ENCODE measurements around the gene PTTG1.

The PTTG1 gene

GRCh38 chr5:160421625-160422258, at the start of gene PTTG1:
TSS of gene PTTG1 (plus strand) at chr5:160421855. CDS start at chr5:160422313, 458 bp downstream.
- peak; percentile 88 to 95 for DNase-seq

GRCh38 chr5:160375166-160375565, 46.5 kb upstream of the PTTG1 start:
- no peak for DNase-seq

GRCh38 chr5:160375701-160376100, 46.0 kb upstream of the PTTG1 start:
- no peak for DNase-seq

- no peak for DNase-seq
Observed at GRCh38 chr5:160376416-160376815, 45.2 kb upstream of the PTTG1 start.

GRCh38 chr5:160377651-160378050, 44.0 kb upstream of the PTTG1 start:
- DNase-seq, result no peak

GRCh38 chr5:160378330-160378729, 43.3 kb upstream of the PTTG1 start:
- DNase-seq, result no peak

GRCh38 chr5:160379511-160379910, 42.1 kb upstream of the PTTG1 start:
- DNase-seq, result no peak

- no peak for DNase-seq
Observed at GRCh38 chr5:160380041-160380440, 41.6 kb upstream of the PTTG1 start.

- peak in 1 of 2 experiments; percentile 0 for DNase-seq
Observed at GRCh38 chr5:160382346-160382745, 39.3 kb upstream of the PTTG1 start.

- DNase-seq, result no peak
Observed at GRCh38 chr5:160384681-160385080, 37.0 kb upstream of the PTTG1 start.

- no peak for DNase-seq
Observed at GRCh38 chr5:160385496-160385895, 36.2 kb upstream of the PTTG1 start.

- DNase-seq, result no peak
Observed at GRCh38 chr5:160387445-160387844, 34.2 kb upstream of the PTTG1 start.

- peak in 1 of 2 experiments; percentile 18 for DNase-seq
Observed at GRCh38 chr5:160390787-160391696, 30.6 kb upstream of the PTTG1 start.

GRCh38 chr5:160395111-160395510, 26.5 kb upstream of the PTTG1 start:
- DNase-seq, result no peak

GRCh38 chr5:160397492-160397891, 24.2 kb upstream of the PTTG1 start:
- no peak for DNase-seq

- DNase-seq, result no peak
Observed at GRCh38 chr5:160398806-160399205, 22.8 kb upstream of the PTTG1 start.

GRCh38 chr5:160399402-160400353, 22.0 kb upstream of the PTTG1 start, which contains the start of gene FAM200C:
TSS of gene FAM200C (minus strand) at chr5:160400054. CDS start at chr5:160395490, 4,564 bp downstream.
- DNase-seq, result peak; percentile 85 to 88

GRCh38 chr5:160418561-160419457, 2.8 kb upstream of the PTTG1 start, which contains the start of gene SLU7:
TSS of gene SLU7 (minus strand) at chr5:160419081. CDS start at chr5:160415294, 3,787 bp downstream.
- peak; percentile 70 to 89 for DNase-seq

GRCh38 chr5:160419458-160420330, 2.0 kb upstream of the PTTG1 start:
- no peak for DNase-seq

- no peak for DNase-seq
Observed at GRCh38 chr5:160420331-160420610, 1.4 kb upstream of the PTTG1 start.

- peak; percentile 65 to 66 for DNase-seq
Observed at GRCh38 chr5:160423099-160423498, 1.4 kb downstream of the PTTG1 start.
